ENCODE results near the gene STK17B. TPM values are rescaled to one million over a fixed set of nuclear protein-coding genes. Genes with fewer than 3 reads are reported as not detected.

The STK17B gene
- total and polyA plus RNA-seq, 8 donors = 1.9 to 10.9 (median 6.9) TPM

DNA sequence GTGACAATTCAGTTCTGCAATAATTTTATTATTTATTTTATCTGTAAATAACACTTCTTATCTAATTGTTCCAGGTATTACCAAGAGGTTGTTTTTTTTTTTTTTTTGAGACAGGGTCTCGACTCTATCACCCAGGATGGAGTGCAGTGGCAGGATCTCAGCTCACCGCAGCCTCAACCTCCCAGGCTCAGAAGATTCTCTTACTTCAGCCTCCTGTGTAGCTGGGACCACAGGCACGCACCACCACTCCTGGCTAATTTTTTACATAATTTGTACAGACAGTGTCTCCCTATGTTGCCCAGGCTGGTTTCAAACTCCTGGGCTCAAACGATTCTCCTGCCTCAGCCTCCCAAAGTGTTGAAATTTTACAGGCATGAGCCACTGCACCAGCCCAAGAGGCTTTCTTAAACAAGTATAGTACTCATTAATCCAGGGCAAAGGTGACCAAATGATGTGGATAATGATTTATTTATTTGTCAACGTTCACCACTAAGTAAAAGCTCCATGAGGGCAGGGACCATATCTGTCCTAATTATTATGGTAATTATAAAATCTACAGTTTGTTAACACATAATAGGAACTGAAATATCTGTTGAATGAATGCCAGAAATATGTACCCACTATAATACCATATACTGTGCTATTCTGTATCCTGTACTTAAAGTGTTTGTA lies 12.0 kb downstream of the STK17B start:
- DNase-seq (no peak), FAIRE-seq (no peak), ATAC-seq (no peak)
- no peaks in the 10 kb centered on the region for H3K27me3 ChIP-seq
- H3K27ac ChIP-seq = no peak overlapping the region
- intact Hi-C loops (cut with DNase I) = no loop called here
- WGBS, 2 donors = 88 to 89% methylated on average over 5 of the region's 5 CpGs
- peaks cover 0 to 12% (median 0%) of the 10 kb centered on the region in 3 donors for H3K36me3 ChIP-seq
- H3K9me3 ChIP-seq = no peaks in the 10 kb centered on the region
- no peak overlapping the region for H3K4me3 ChIP-seq
- peaks cover 0 to 3% (median 0%) of the 10 kb centered on the region in 3 donors for H3K4me1 ChIP-seq
- TF ChIP-seq, protein P1, sequence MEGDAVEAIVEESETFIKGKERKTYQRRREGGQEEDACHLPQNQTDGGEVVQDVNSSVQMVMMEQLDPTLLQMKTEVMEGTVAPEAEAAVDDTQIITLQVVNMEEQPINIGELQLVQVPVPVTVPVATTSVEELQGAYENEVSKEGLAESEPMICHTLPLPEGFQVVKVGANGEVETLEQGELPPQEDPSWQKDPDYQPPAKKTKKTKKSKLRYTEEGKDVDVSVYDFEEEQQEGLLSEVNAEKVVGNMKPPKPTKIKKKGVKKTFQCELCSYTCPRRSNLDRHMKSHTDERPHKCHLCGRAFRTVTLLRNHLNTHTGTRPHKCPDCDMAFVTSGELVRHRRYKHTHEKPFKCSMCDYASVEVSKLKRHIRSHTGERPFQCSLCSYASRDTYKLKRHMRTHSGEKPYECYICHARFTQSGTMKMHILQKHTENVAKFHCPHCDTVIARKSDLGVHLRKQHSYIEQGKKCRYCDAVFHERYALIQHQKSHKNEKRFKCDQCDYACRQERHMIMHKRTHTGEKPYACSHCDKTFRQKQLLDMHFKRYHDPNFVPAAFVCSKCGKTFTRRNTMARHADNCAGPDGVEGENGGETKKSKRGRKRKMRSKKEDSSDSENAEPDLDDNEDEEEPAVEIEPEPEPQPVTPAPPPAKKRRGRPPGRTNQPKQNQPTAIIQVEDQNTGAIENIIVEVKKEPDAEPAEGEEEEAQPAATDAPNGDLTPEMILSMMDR (IDR thresholded peaks at IDR 0.05) = no peak

GRCh38 chr2:196155575-196155974 lies 15.8 kb downstream of the STK17B start:
- Histone ChIP-seq H3K27me3 (no peaks in the 10 kb centered on the region), H3K4me3 (no peak overlapping the region), H3K9me3 (no peaks in the 10 kb centered on the region), H3K36me3 (no peaks in the 10 kb centered on the region), H3K4me1 (peaks cover 0 to 3% (median 0%) of the 10 kb centered on the region in 3 donors), H3K27ac (no peak overlapping the region)
- ATAC-seq (no peak), DNase-seq (no peak), FAIRE-seq (no peak)
- TF ChIP-seq, protein P1 (IDR thresholded peaks at IDR 0.05) = no peak
- intact Hi-C loops (cut with DNase I) = no loop called here
- 21 to 24% methylated on average over 2 of the region's 2 CpGs for WGBS, 2 donors

- Histone ChIP-seq H3K4me3 (no peak overlapping the region), H3K27me3 (no peaks in the 10 kb centered on the region), H3K9me3 (no peaks in the 10 kb centered on the region), H3K36me3 (no peaks in the 10 kb centered on the region), H3K4me1 (no peaks in the 10 kb centered on the region), H3K27ac (no peak overlapping the region)
- DNase-seq = no peak
- FAIRE-seq = no peak
- TF ChIP-seq, protein P1 (IDR thresholded peaks at IDR 0.05) = no peak
- intact Hi-C loops (cut with DNase I) = no loop called here
- 96 to 99% methylated on average over 2 of the region's 2 CpGs for WGBS, 2 donors
- no peak for ATAC-seq
These were observed 17.9 kb downstream of the STK17B start for GRCh38 chr2:196153480-196153879.

DNA sequence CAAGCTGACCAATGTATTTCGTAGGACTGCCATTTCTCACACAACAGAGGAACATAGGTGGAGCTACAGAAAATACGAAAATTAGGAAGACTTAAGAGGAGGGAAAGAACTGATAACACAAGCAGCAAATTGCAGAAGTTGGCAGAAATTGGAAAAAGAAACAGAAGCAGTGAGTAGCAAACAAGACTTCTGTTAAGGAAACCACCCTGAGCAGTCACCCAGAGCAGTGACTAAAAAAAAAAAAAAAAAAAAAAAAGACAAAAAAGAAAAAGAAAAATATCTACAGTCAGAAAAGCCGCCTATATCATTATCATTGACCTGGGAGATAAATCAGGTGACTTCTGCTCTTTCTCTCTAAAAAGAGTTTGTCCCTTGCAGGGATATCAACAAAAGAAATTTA lies 21.4 kb downstream of the STK17B start:
- H3K36me3 ChIP-seq = peaks cover 0 to under 1% (median 0%) of the 10 kb centered on the region in 3 donors
- 65 to 78% methylated on average over 3 of the region's 3 CpGs for WGBS, 2 donors
- no peak for DNase-seq

GRCh38 chr2:196148736-196149135 lies 22.6 kb downstream of the STK17B start:
- intact Hi-C loops (cut with DNase I) = no loop called here
- Histone ChIP-seq H3K36me3 (peaks cover 0 to 5% (median 0%) of the 10 kb centered on the region in 3 donors), H3K4me1 (no peaks in the 10 kb centered on the region), H3K9me3 (no peaks in the 10 kb centered on the region), H3K27ac (no peak overlapping the region), H3K4me3 (no peak overlapping the region), H3K27me3 (no peaks in the 10 kb centered on the region)
- DNase-seq (no peak), FAIRE-seq (no peak), ATAC-seq (no peak)
- WGBS, 2 donors = 54 to 68% methylated on average over 2 of the region's 2 CpGs
- TF ChIP-seq, protein P1 (IDR thresholded peaks at IDR 0.05) = no peak

More for the DNA sequence above, 21.4 kb downstream of the STK17B start:
- Histone ChIP-seq H3K27ac (no peak overlapping the region), H3K9me3 (no peaks in the 10 kb centered on the region), H3K4me1 (no peaks in the 10 kb centered on the region), H3K4me3 (no peak overlapping the region), H3K27me3 (no peaks in the 10 kb centered on the region)
- intact Hi-C loops (cut with DNase I) = no loop called here
- TF ChIP-seq, protein P1 (IDR thresholded peaks at IDR 0.05) = no peak
- no peak for FAIRE-seq
- ATAC-seq = no peak

Measured in pancreas (tissue), 10 donors.